NK-92 (cell line): ENCODE results near the gene KLHDC8A.

ENCODE experiments used
- DNase-seq: peaks from one replicate; lab custom pipeline; 2025; ENCODE audit not compliant: unreplicated experiment; lab: John Stamatoyannopoulos, UW

The KLHDC8A gene

DNA sequence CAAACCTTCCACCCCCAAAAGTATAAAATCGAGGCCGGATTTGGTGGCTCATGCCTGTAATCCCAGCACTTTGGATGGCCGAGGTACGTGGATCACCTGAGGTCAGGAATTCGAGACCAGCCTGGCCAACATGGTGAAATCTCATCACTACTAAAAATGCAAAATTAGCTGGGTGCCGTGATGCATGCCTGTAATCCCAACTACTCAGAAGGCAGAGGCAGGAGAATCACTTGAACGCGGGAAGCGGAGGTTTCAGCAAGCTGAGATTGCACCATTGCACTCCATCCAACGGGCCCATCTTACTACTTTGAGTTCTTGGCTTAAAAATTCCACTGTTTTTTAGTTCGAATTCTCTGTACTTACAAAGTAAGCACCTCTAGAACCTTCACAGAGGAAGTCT lies 11.0 kb downstream of the KLHDC8A start:
- no peak for DNase-seq

GRCh38 chr1:205344066-205344928 lies 12.4 kb downstream of the KLHDC8A start:
- DNase-seq: no peak

GRCh38 chr1:205343431-205344065 lies 13.2 kb downstream of the KLHDC8A start:
- DNase-seq: no peak

- no peak for DNase-seq
Observed at GRCh38 chr1:205342986-205343385, 13.7 kb downstream of the KLHDC8A start.

GRCh38 chr1:205340676-205341075 lies 16.0 kb downstream of the KLHDC8A start:
- DNase-seq: no peak

GRCh38 chr1:205339717-205340116 lies 17.0 kb downstream of the KLHDC8A start:
- no peak for DNase-seq

GRCh38 chr1:205339197-205339702 lies 17.5 kb downstream of the KLHDC8A start:
- no peak for DNase-seq

DNA sequence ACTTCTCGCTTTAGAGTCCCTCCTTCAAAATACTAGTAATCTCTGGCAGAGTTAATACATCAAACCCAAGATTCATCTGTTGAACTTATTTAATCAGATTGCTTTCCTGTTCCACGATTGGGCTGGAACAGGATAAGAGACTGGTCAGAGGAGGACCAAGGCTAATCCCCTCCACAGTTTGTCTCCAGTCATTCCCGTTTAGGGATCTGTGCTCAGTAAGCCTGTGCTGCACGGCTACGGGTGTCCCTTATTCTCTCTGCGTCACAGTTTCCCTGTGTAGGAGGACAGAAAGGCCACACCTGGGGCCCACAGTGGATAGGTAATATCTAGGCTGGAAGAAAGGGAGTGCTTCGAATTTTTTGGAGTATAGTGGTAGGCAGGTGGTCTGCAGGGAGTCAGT lies 18.7 kb downstream of the KLHDC8A start:
- DNase-seq: no peak

DNA sequence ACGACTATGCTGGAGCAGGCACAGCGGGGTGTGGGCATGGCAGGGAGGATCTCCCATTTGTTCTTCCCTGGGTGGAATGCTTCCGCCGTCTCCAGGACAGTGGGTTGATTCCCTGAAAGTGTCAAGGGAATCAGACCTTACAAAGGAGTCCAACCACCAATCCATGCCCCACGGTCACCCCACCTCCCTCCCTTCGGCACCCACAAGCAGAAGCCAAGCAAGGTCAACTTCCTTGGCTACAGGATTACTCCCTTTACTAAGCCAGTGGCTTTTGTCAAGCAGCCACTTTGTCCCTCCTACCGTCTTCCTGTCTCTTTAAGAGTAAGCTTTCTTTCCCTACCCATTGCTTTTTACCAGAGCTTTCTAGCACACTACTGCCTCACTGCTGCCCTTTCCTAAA lies 19.2 kb downstream of the KLHDC8A start:
- DNase-seq: no peak

DNA sequence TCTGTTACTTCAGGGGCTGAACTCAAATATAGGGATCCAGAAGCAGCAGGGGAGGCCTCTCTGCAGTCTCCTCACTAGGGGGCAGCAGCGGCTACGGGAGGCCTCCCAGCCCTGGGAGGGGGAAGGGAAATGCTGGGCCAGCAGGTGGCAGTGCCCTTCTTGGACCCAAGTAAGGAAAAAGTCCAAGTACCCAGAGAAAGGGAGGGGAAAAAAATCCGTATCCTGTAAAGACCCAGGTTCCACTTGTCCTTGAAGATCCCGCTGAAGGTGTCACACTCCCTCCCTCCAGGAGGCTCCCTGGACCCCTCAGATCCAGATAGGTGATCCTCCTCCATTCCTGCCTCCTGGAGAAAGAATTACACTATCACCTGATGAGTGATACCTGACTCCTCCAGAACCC lies 21.0 kb downstream of the KLHDC8A start:
- no peak for DNase-seq

DNA sequence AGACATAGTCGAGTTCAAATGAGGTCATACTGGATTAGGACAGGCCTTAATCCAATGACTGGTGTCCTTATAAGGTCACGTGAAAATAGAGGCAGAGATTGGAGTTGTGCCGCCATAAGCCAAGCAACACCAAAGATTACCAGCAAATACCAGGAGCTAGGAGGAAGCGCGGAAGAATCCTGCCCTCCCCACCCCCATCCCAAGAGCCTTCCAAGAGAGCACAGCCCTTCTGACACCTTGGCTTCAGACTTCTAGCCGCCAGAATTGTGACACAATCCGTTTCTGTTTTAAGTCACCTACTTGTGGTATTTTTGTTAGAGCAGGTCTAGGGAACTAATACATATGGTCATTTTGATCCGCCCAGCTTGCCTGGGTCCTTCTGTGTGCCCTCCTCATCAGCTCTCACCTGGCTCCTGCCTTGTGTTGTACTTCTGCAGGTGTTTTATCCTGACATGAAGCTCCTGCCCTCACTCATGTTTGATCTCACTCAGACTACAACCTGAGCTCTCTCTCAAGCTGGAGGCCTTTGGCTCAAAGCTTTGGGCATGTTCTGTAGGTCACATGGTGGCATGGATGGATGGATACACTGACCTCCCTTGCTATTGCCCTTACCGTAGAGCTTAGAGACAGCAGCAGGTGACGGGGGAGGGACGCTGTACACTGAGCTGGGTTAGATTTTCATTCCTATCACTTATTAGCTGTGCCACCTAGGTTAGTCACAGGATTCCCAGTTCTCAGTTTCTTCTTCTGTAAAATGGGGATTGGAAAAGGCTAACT lies 24.5 kb downstream of the KLHDC8A start:
- DNase-seq: no peak

DNA sequence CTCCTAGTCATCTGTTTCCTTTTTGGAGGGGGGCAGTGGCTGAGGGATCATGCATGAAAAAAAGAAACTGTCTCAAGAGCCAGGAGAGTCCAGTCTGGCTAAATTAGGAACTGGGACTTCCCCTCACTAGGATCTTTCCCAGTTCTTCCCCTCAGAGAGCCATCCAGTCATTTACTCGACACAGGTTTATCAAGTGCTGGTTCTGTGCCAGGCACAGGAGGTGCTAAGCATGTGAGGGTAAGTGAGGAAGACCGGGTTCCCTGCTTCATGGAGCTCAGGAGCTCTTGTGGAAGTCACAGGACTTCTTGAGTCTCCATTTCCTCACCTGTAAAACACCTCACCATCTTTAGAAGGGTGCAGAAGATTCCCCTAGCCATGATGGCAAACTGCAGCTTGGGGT lies 26.6 kb downstream of the KLHDC8A start:
- DNase-seq: no peak

DNA sequence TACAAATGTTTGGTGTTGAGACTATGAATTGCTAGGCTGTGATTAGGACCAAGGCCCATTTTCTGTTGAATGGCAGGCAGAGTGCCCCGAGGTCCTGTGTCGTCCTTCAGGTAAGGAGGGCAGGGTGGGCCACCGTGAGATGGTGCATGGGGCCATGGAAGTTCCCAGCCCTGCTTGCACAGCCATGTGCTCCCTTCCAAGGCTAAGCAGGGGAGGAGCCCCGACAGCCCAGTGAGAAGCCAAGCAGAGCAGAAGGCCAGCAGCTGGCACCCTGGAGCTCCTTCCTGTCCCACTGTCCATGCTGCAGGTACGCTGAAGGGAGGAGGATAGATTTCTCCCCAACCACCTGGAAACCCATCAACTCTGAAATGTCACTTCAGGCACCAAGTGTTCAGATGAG lies 27.0 kb downstream of the KLHDC8A start:
- DNase-seq: no peak

GRCh38 chr1:205328476-205328875 lies 28.2 kb downstream of the KLHDC8A start:
- DNase-seq: no peak

- DNase-seq: no peak
Observed at GRCh38 chr1:205326812-205327466, 29.8 kb downstream of the KLHDC8A start.

DNA sequence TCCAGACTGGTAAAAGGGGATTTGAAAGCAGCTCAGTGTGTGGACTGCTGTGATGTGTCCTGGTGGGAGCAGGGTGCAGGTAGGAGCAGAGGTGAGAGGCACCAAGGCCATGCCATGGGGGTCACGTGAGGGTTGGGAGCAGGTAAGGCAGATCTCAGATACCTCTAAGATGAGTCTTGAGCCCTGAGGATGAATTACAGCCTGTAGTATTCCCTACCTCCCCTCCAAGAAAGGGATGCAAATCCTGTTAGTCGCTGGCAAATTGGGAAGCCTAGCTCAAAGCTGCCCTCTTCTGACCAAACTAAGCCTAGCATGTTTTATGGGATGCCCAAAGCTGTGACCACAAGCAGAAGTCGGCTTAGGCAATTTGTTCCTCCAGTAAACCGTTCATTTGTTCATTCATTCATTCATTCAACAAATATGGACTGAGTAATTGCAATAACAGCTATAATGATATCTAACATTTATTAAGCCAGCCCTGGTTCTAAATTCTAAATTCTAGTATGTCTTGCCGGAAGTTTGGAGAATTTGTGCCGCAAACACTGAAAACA lies 31.3 kb downstream of the KLHDC8A start:
- DNase-seq: no peak

GRCh38 chr1:205324781-205325180 lies 31.9 kb downstream of the KLHDC8A start:
- no peak for DNase-seq

DNA sequence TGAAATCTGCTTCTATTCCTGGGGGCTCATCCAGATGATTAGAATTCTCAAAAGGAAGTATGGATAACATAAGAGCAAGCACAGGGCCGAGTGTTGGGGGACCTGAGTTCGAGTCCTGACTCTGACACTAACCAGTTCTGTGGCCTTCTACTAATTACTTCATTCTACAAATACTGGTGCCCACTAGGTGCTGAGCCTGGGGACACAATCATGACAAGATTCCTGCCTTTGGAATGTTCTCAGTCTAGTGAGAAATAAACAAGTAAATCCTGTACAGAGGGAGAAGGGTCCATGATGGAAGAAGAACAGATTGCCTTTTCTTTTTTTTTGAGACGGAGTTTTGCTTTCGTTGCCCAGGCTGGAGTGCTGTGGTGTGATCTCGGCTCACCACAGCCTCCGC lies 32.9 kb downstream of the KLHDC8A start:
- DNase-seq: no peak

DNA sequence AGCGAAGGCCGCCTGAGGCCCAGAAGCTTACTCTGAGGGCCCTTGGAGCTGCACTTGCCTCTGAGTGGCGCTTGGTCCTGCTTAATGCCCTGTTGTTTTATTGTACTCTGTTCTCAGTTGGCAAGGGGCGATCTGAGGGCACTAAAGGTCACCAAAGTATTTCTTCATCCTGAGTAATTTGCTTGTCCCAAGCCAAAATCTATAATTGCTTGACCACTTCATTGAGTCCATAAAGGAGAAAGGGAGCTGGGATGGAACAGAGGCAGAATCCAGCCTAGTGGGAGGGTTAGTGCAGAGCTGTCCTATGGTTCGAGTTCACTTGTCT lies 34.8 kb downstream of the KLHDC8A start:
- no peak for DNase-seq

GRCh38 chr1:205321162-205321958 lies 35.4 kb downstream of the KLHDC8A start, which contains the start of gene NUAK2:
NUAK2 (minus strand) TSS chr1:205321745; CDS start chr1:205321628, 117 bp downstream.
- no peak for DNase-seq
